ENCODE results near the gene PCDHA1. TPM values are rescaled to one million over a fixed set of nuclear protein-coding genes. Genes with fewer than 3 reads are reported as not detected.
"Not testable (repeated sequence)": the region's sequence is repeated elsewhere in the genome, so short reads cannot be mapped to it uniquely, and the experiment has no call there.

PCDHA1 gene
- total RNA-seq, 1 donor from 2014 or later, result not detected

- H3K36me3 ChIP-seq (ENCODE audit: control insufficient read depth, insufficient read depth, low read length), result no peaks in the 10 kb centered on the region
- H3K27me3 ChIP-seq (ENCODE audit: control insufficient read depth, insufficient read depth, low read length), result no peaks in the 10 kb centered on the region
- no peak overlapping the region for H3K4me3 ChIP-seq (ENCODE audit: low read depth, low read length)
- DNase-seq (ENCODE audit: low read depth), result no peak
- TF ChIP-seq, protein P1, sequence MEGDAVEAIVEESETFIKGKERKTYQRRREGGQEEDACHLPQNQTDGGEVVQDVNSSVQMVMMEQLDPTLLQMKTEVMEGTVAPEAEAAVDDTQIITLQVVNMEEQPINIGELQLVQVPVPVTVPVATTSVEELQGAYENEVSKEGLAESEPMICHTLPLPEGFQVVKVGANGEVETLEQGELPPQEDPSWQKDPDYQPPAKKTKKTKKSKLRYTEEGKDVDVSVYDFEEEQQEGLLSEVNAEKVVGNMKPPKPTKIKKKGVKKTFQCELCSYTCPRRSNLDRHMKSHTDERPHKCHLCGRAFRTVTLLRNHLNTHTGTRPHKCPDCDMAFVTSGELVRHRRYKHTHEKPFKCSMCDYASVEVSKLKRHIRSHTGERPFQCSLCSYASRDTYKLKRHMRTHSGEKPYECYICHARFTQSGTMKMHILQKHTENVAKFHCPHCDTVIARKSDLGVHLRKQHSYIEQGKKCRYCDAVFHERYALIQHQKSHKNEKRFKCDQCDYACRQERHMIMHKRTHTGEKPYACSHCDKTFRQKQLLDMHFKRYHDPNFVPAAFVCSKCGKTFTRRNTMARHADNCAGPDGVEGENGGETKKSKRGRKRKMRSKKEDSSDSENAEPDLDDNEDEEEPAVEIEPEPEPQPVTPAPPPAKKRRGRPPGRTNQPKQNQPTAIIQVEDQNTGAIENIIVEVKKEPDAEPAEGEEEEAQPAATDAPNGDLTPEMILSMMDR (IDR thresholded peaks at IDR 0.05; ENCODE audit: insufficient read depth, low read length, poor library complexity, severe bottlenecking), result no peak
Measured at GRCh38 chr5:140808889-140809291, 22.9 kb downstream of the PCDHA1 start.

GRCh38 chr5:140821375-140822280 lies 35.7 kb downstream of the PCDHA1 start, which contains the start of gene PCDHA5:
TSS of gene PCDHA5 (plus strand) at chr5:140821613.
- no peak for DNase-seq (ENCODE audit: low read depth)
- no peaks in the 10 kb centered on the region for H3K36me3 ChIP-seq (ENCODE audit: control insufficient read depth, insufficient read depth, low read length)
- H3K27me3 ChIP-seq (ENCODE audit: control insufficient read depth, insufficient read depth, low read length), result no peaks in the 10 kb centered on the region
- TF ChIP-seq, protein P1 (IDR thresholded peaks at IDR 0.05; ENCODE audit: insufficient read depth, low read length, poor library complexity, severe bottlenecking), result peak; percentile 36
- no peak within 1 kb of the TSS for H3K4me3 ChIP-seq (ENCODE audit: low read depth, low read length)

DNA sequence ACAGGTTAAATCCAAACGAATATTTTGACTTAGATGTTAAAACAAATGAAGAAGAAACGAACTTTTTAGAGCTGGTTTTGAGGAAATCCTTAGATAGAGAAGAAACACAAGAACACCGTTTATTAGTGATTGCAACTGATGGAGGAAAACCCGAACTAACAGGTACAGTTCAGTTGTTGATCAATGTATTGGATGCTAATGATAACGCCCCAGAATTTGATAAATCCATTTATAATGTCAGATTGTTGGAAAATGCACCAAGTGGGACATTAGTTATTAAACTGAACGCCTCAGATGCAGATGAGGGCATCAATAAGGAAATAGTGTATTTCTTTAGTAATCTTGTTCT lies 36.3 kb downstream of the PCDHA1 start:
- DNase-seq (ENCODE audit: low read depth), result no peak
- no peaks in the 10 kb centered on the region for H3K27me3 ChIP-seq (ENCODE audit: control insufficient read depth, insufficient read depth, low read length)

GRCh38 chr5:140822969-140823368 lies 37.0 kb downstream of the PCDHA1 start:
- not testable (repeated sequence) for DNase-seq (ENCODE audit: low read depth); H3K4me3 ChIP-seq (ENCODE audit: low read depth, low read length); H3K36me3 ChIP-seq (ENCODE audit: control insufficient read depth, insufficient read depth, low read length); H3K27me3 ChIP-seq (ENCODE audit: control insufficient read depth, insufficient read depth, low read length)

More for the DNA sequence above, 36.3 kb downstream of the PCDHA1 start:
- H3K36me3 ChIP-seq (ENCODE audit: control insufficient read depth, insufficient read depth, low read length), result no peaks in the 10 kb centered on the region
- no peak overlapping the region for H3K4me3 ChIP-seq (ENCODE audit: low read depth, low read length)
- TF ChIP-seq, protein P1 (IDR thresholded peaks at IDR 0.05; ENCODE audit: insufficient read depth, low read length, poor library complexity, severe bottlenecking), result no peak

GRCh38 chr5:140823475-140823874 lies 37.5 kb downstream of the PCDHA1 start:
- Histone ChIP-seq H3K27me3 (ENCODE audit: control insufficient read depth, insufficient read depth, low read length) (no peaks in the 10 kb centered on the region), H3K4me3 (ENCODE audit: low read depth, low read length) (no peak overlapping the region), H3K36me3 (ENCODE audit: control insufficient read depth, insufficient read depth, low read length) (no peaks in the 10 kb centered on the region)
- no peak for DNase-seq (ENCODE audit: low read depth)
- TF ChIP-seq, protein P1 (IDR thresholded peaks at IDR 0.05; ENCODE audit: insufficient read depth, low read length, poor library complexity, severe bottlenecking), result no peak

- Histone ChIP-seq H3K4me3 (ENCODE audit: low read depth, low read length) (no peak within 1 kb of the TSS), H3K36me3 (ENCODE audit: control insufficient read depth, insufficient read depth, low read length) (no peaks in the 10 kb centered on the region), H3K27me3 (ENCODE audit: control insufficient read depth, insufficient read depth, low read length) (no peaks in the 10 kb centered on the region)
- TF ChIP-seq, protein P1 (IDR thresholded peaks at IDR 0.05; ENCODE audit: insufficient read depth, low read length, poor library complexity, severe bottlenecking), result no peak
- no peak for DNase-seq (ENCODE audit: low read depth)
Measured at GRCh38 chr5:140827704-140828361, 41.9 kb downstream of the PCDHA1 start, which contains the start of gene PCDHA6. TSS of gene PCDHA6 (plus strand) at chr5:140827960. CDS start at chr5:140828092, 132 bp downstream.

All from kidney epithelial cell (primary cell).